NT2/D1 (cell line): ENCODE results near the gene UBXN6.

Experiments
- DNase-seq: peaks from one replicate; pipeline ENCODE4 v3.0.0-alpha.2; 2011; ENCODE audit warnings: low read depth, low spot score
- H3K27me3 ChIP-seq: 2 replicates; pipeline ENCODE4 v1.6.0; 2011; ENCODE audit warnings: mild to moderate bottlenecking; ENCODE audit not compliant: insufficient read length, insufficient read depth
- H3K36me3 ChIP-seq: 2 replicates; pipeline ENCODE4 v1.6.1; 2011; ENCODE audit warnings: mild to moderate bottlenecking, low read length, mixed read lengths; ENCODE audit not compliant: insufficient read depth, insufficient read length
- H3K4me1 ChIP-seq: 2 replicates; pipeline ENCODE4 v1.5.1; 2011; ENCODE audit not compliant: insufficient read depth, insufficient read length
- H3K4me3 ChIP-seq: 2 replicates; pipeline ENCODE4 v1.5.1; 2011; ENCODE audit warnings: low read depth; ENCODE audit not compliant: insufficient read length
- H3K9ac ChIP-seq: 2 replicates; pipeline ENCODE4 v1.6.0; 2011; ENCODE audit warnings: low read depth; ENCODE audit not compliant: insufficient read length
- H3K9me3 ChIP-seq: 2 replicates; pipeline ENCODE4 v1.5.1; 2011; ENCODE audit warnings: mild to moderate bottlenecking, low read length; ENCODE audit not compliant: insufficient read depth
- SUZ12 ChIP-seq: IDR thresholded peaks from 2 replicates; pipeline ENCODE4 v1.6.1; 2011; ENCODE audit not compliant: insufficient read length, insufficient read depth; ENCODE audit errors: extremely low read depth
- YY1 ChIP-seq: IDR thresholded peaks from 2 replicates; pipeline ENCODE4 v1.6.1; 2011; ENCODE audit not compliant: insufficient read length, insufficient read depth
- ZNF274 ChIP-seq: IDR thresholded peaks from 2 replicates; pipeline ENCODE4 v1.6.1; 2011; ENCODE audit warnings: mild to moderate bottlenecking, low read depth, low read length

The UBXN6 gene

GRCh38 chr19:4414800-4415321, 42.7 kb downstream of the UBXN6 start:
- peaks cover 15% of the 10 kb centered on the region for H3K4me1 ChIP-seq
- peaks cover 87% of the 10 kb centered on the region for H3K36me3 ChIP-seq
- no peaks in the 10 kb centered on the region for H3K9me3 ChIP-seq
- peak overlapping the region; percentile 24 for H3K9ac ChIP-seq
- H3K4me3 ChIP-seq = no peak overlapping the region
- no peak for DNase-seq
- no peak for TF ChIP-seq SUZ12
- TF ChIP-seq YY1 = no peak
- no peak for TF ChIP-seq ZNF274
- no peaks in the 10 kb centered on the region for H3K27me3 ChIP-seq

GRCh38 chr19:4414144-4414799, 43.3 kb downstream of the UBXN6 start:
- Histone ChIP-seq H3K9ac (peak overlapping the region; percentile 24), H3K9me3 (no peaks in the 10 kb centered on the region), H3K4me1 (peaks cover 21% of the 10 kb centered on the region), H3K27me3 (no peaks in the 10 kb centered on the region), H3K4me3 (no peak overlapping the region), H3K36me3 (peaks cover 88% of the 10 kb centered on the region)
- TF ChIP-seq YY1 (no peak), SUZ12 (no peak), ZNF274 (no peak)
- no peak for DNase-seq

- Histone ChIP-seq H3K36me3 (peaks cover 85% of the 10 kb centered on the region), H3K4me3 (no peak overlapping the region), H3K9me3 (no peaks in the 10 kb centered on the region), H3K27me3 (no peaks in the 10 kb centered on the region), H3K4me1 (peaks cover 21% of the 10 kb centered on the region), H3K9ac (no peak overlapping the region)
- DNase-seq = no peak
- TF ChIP-seq YY1 (no peak), ZNF274 (no peak), SUZ12 (no peak)
These were observed 44.0 kb downstream of the UBXN6 start for GRCh38 chr19:4413588-4413987.

GRCh38 chr19:4409123-4409933, 48.3 kb downstream of the UBXN6 start:
- no peak for TF ChIP-seq SUZ12
- no peak for TF ChIP-seq ZNF274
- no peak for TF ChIP-seq YY1
- Histone ChIP-seq H3K27me3 (no peaks in the 10 kb centered on the region), H3K36me3 (peaks cover 76% of the 10 kb centered on the region), H3K4me3 (peak overlapping the region; percentile 20), H3K9me3 (no peaks in the 10 kb centered on the region), H3K9ac (peak overlapping the region; percentile 68), H3K4me1 (peaks cover 15% of the 10 kb centered on the region)
- DNase-seq = peak; percentile 95

- no peak for DNase-seq
- H3K9me3 ChIP-seq = no peaks in the 10 kb centered on the region
- H3K4me1 ChIP-seq = peaks cover 12% of the 10 kb centered on the region
- peak overlapping the region; percentile 3 for H3K9ac ChIP-seq
- peaks cover 59% of the 10 kb centered on the region for H3K36me3 ChIP-seq
- TF ChIP-seq ZNF274 = no peak
- TF ChIP-seq SUZ12 = no peak
- TF ChIP-seq YY1 = no peak
- no peaks in the 10 kb centered on the region for H3K27me3 ChIP-seq
- H3K4me3 ChIP-seq = no peak overlapping the region
These were observed 51.0 kb downstream of the UBXN6 start for GRCh38 chr19:4406626-4407025.

GRCh38 chr19:4405977-4406376, 51.6 kb downstream of the UBXN6 start:
- Histone ChIP-seq H3K9ac (no peak overlapping the region), H3K4me3 (no peak overlapping the region), H3K36me3 (peaks cover 53% of the 10 kb centered on the region), H3K9me3 (no peaks in the 10 kb centered on the region), H3K27me3 (no peaks in the 10 kb centered on the region), H3K4me1 (peaks cover 12% of the 10 kb centered on the region)
- TF ChIP-seq ZNF274 = no peak
- no peak for TF ChIP-seq YY1
- no peak for TF ChIP-seq SUZ12
- no peak for DNase-seq

GRCh38 chr19:4403005-4403761, 54.4 kb downstream of the UBXN6 start:
- peaks cover 40% of the 10 kb centered on the region for H3K36me3 ChIP-seq
- peak overlapping the region; percentile 95 for H3K9ac ChIP-seq
- H3K9me3 ChIP-seq = no peaks in the 10 kb centered on the region
- no peak for DNase-seq
- peak overlapping the region; percentile 72 for H3K4me3 ChIP-seq
- TF ChIP-seq YY1 (no peak), ZNF274 (no peak), SUZ12 (no peak)
- H3K4me1 ChIP-seq = peaks cover 4% of the 10 kb centered on the region
- H3K27me3 ChIP-seq = no peaks in the 10 kb centered on the region
